Heart left ventricle (tissue), 16 donors: ENCODE measurements around the gene GPR183. TPM values are rescaled to one million over a fixed set of nuclear protein-coding genes. Genes with fewer than 3 reads are reported as not detected.

Source experiments
- ATAC-seq, 4 donors: fragments of 200-7000 bp; cut with Tn5 transposase; one replicate each; pipeline ENCODE4 v1.9.1; 2020 to 2022; ENCODE audit warnings: moderate library complexity in 4 of 4, mild to moderate bottlenecking in 3 of 4, moderate number of reproducible peaks in 1 of 4
- DNase-seq, 5 donors: peaks; one replicate each; pipeline ENCODE4 v3.0.0-alpha.2; 2020
- H3K27ac ChIP-seq, 12 donors: fragments of 200-600 bp; sonication (generic) in 4 of 12; one replicate each; pipeline versions ENCODE4 v1.5.0 to v1.8.0; 2016 to 2022; ENCODE audit warnings: mild to moderate bottlenecking in 2 of 12
- H3K27me3 ChIP-seq, 9 donors: fragments of 200-600 bp; sonication (generic) in 2 of 9; one replicate each; pipeline versions ENCODE4 v1.5.1 to v1.8.0; 2016 to 2022; ENCODE audit warnings: mild to moderate bottlenecking in 3 of 9
- H3K36me3 ChIP-seq, 9 donors: fragments of 200-600 bp; sonication (generic) in 2 of 9; one replicate each; pipeline versions ENCODE4 v1.5.0 to v1.8.0; 2018 to 2022; ENCODE audit warnings: mild to moderate bottlenecking in 2 of 9
- H3K4me1 ChIP-seq, 12 donors: fragments of 200-600 bp; sonication (generic) in 4 of 12; one replicate each; pipeline versions ENCODE4 v1.5.0 to v1.8.0; 2016 to 2022; ENCODE audit warnings: mild to moderate bottlenecking in 3 of 12
- H3K4me3 ChIP-seq, 12 donors: fragments of 200-600 bp; sonication (generic) in 4 of 12; one replicate each; pipeline versions ENCODE4 v1.5.0 to v1.8.0; 2017 to 2022; ENCODE audit warnings: mild to moderate bottlenecking in 9 of 12, moderate library complexity in 4 of 12
- H3K9me3 ChIP-seq, 12 donors: fragments of 200-600 bp; sonication (generic) in 4 of 12; one replicate each; pipeline versions ENCODE4 v1.5.0 to v1.8.0; 2016 to 2022; ENCODE audit warnings: mild to moderate bottlenecking in 1 of 12
- POLR2A ChIP-seq, 2 donors: fragments of 450-650 bp; IDR thresholded peaks; one replicate each; pipeline ENCODE4 v1.6.1; 2017; ENCODE audit warnings: antibody characterized with exemption in 2 of 2, mild to moderate bottlenecking in 2 of 2, moderate library complexity in 2 of 2
- WGBS, 4 donors: extraction: QIAGEN DNeasy Blood & Tissue Kit in 2 of 4; methylation state at CpG; one replicate each; pipeline versions ENCODE4 v1.1.5 to v1.1.7; 2013 to 2018; 5-methylcytosine and 5-hydroxymethylcytosine counted together
- intact Hi-C, 10 donors: fragments of 100-400 bp; cut with DNase I; formaldehyde crosslinking; loops; one replicate each; pipeline versions ENCODE4 v1.11.1 to v1.14.2; 2022
- polyA plus RNA-seq, 2 donors: library from polyadenylated mRNA; stranded (reverse); fragments of 200-250 nt; gene quantifications; one replicate each; pipeline ENCODE4 v1.2.3, GENCODE V29; 2013
- total RNA-seq, 9 donors: library from RNA; depleted of rRNA in 2 of 9; stranded (reverse); fragments of >200 nt in 2 of 9; fragmentation: NEBNext Ultra II Directional in 3 of 9; extraction: Animal tissue kit (Norgen Biotek cat#: 25700) in 3 of 9; gene quantifications; one replicate each; pipeline versions ENCODE4 v1.1.0 to v1.2.4, GENCODE V29; 2016 to 2023
- TF ChIP-seq, protein P1 (sequence below), 12 donors: fragments of 200-600 bp; sonication (generic) in 4 of 12; IDR thresholded peaks; one replicate each; pipeline versions ENCODE4 v1.5.0 to v1.8.0; 2018 to 2022; ENCODE audit warnings: antibody characterized with exemption in 12 of 12, mild to moderate bottlenecking in 5 of 12
- donor health status: ischemic (EF 13 %, LVEDD 7.1; RV severe dilation, severe dysfunction).
- donor health status: healthy with polysubstance abuse.
- donor health status: DM: no; HTN: yes; CAD: no.
- donor health status: DM: no; HTN: no; CAD: no.
- donor health status: ischemic (EF 25% LVEDD 6.9; RV normal size, moderate dysfunction).
- donor health status: ischemic (EF 25% LVEDD 5.7; RV mildly dilated, moderate dysfunction).
- donor health status: healthy.
- donor health status: DM: yes; HTN: yes; CAD: no.
- donor health status: ischemic (EF 35%, LVEDD 5.7; RV mildly dilated, moderate dysfunction).
- donor health status: nonischemic (EF 11% LVEDD 7.7; RV severe dilation, severe dysfunction).
- donor health status: DM: yes; HTN: yes; CAD: no.
- donor health status: PGD.
- donor health status: ischemic (EF 29% LVEDD 5.4; RV normal size, mild dysfunction).
- donor health status: nonischemic (EF 23%, LVEDD 6.1; RV moderate dilation, normal function).

Gene GPR183
- total and polyA plus RNA-seq, 11 donors: 0.69 to 7.6 (median 1.5) TPM

DNA sequence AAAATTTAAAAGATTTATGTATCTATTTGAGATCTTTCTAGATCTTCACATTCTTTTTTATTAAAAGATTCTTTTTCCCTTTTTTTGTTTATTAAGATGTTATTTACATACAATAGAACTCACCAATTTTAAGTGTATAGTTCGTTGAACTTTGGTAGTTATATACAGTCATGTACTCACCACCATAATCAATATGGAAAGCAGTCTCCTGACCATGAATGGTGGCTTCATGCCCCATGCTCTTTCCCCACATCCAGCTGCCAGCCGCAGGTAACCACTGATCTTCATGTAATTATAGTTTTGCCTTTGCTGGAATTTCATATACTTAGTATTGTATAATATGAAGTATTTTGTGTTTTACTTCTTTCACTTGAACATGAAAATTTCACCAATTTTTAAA lies 20.6 kb upstream of the GPR183 start:
- no peak overlapping the region for H3K27ac ChIP-seq
- DNase-seq: no peak
- TF ChIP-seq POLR2A (IDR thresholded peaks at IDR 0.05): no peak
- TF ChIP-seq, protein P1, sequence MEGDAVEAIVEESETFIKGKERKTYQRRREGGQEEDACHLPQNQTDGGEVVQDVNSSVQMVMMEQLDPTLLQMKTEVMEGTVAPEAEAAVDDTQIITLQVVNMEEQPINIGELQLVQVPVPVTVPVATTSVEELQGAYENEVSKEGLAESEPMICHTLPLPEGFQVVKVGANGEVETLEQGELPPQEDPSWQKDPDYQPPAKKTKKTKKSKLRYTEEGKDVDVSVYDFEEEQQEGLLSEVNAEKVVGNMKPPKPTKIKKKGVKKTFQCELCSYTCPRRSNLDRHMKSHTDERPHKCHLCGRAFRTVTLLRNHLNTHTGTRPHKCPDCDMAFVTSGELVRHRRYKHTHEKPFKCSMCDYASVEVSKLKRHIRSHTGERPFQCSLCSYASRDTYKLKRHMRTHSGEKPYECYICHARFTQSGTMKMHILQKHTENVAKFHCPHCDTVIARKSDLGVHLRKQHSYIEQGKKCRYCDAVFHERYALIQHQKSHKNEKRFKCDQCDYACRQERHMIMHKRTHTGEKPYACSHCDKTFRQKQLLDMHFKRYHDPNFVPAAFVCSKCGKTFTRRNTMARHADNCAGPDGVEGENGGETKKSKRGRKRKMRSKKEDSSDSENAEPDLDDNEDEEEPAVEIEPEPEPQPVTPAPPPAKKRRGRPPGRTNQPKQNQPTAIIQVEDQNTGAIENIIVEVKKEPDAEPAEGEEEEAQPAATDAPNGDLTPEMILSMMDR (IDR thresholded peaks at IDR 0.05): no peak
- ATAC-seq: no peak
- no peaks in the 10 kb centered on the region for H3K9me3 ChIP-seq
- 98 to 100% (median 99%) methylated on average over 2 of the region's 2 CpGs for WGBS, 4 donors
- intact Hi-C loops: no loop called here
- H3K27me3 ChIP-seq: no peaks in the 10 kb centered on the region
- peaks cover 0 to 47% (median 0%) of the 10 kb centered on the region in 12 donors for H3K4me1 ChIP-seq
- H3K4me3 ChIP-seq: no peak overlapping the region
- H3K36me3 ChIP-seq: peaks cover 0 to 51% (median 9%) of the 10 kb centered on the region in 9 donors

DNA sequence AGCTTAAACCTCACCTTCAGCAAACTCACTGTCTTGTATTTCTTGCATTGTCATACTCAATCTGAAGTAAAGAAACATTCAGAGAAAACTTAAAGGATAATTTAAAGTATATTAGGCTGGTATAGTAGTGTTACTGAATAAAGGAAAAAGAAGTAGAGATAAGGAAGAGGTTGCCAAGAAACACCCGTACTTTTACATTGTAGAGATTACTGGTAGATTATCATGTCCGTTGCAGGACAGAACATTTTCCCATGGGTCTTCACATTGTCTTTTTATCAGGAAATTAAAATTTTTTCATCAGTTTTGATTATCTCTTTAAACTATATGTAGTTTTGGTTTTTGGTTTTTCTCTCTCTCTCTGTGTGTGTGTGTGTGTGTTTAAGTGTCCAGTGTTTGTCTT lies 19.9 kb upstream of the GPR183 start:
- ATAC-seq (no peak), DNase-seq (no peak)
- H3K4me3 ChIP-seq: no peak overlapping the region
- no peaks in the 10 kb centered on the region for H3K27me3 ChIP-seq
- TF ChIP-seq, protein P1 (IDR thresholded peaks at IDR 0.05): no peak
- TF ChIP-seq POLR2A (IDR thresholded peaks at IDR 0.05): no peak
- no peaks in the 10 kb centered on the region for H3K9me3 ChIP-seq
- intact Hi-C loops: no loop called here
- H3K36me3 ChIP-seq: peaks cover 0 to 52% (median 9%) of the 10 kb centered on the region in 9 donors
- peaks cover 0 to 47% (median 0%) of the 10 kb centered on the region in 12 donors for H3K4me1 ChIP-seq
- 54 to 70% (median 63%) methylated on average over 2 of the region's 2 CpGs for WGBS, 4 donors
- H3K27ac ChIP-seq: no peak overlapping the region

DNA sequence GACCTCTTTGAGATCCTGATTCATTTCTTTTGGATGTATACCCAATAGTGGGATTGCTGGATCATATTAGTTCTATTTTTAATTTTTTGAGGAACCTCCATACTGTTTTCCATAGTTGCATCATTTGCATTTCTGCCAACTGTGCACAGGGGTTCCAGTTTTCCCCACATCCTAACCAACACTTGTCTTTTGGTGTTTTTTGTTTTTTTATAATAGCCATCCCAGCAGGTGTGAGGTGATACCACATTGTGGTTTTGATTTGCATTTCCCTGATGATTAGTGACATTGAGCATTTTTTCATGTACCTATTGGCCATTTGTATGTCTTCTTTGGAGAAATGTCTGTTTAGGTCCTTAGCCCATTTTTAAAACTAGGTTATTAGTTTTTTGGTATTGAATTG lies 18.8 kb upstream of the GPR183 start:
- intact Hi-C loops: no loop called here
- no peak for ATAC-seq
- Histone ChIP-seq H3K4me3 (no peak overlapping the region), H3K27me3 (no peaks in the 10 kb centered on the region), H3K36me3 (peaks cover 0 to 50% (median 9%) of the 10 kb centered on the region in 9 donors), H3K9me3 (no peaks in the 10 kb centered on the region), H3K27ac (no peak overlapping the region), H3K4me1 (peaks cover 0 to 55% (median 3%) of the 10 kb centered on the region in 12 donors)
- TF ChIP-seq, protein P1 (IDR thresholded peaks at IDR 0.05): no peak
- no peak for TF ChIP-seq POLR2A (IDR thresholded peaks at IDR 0.05)
- no peak for DNase-seq

DNA sequence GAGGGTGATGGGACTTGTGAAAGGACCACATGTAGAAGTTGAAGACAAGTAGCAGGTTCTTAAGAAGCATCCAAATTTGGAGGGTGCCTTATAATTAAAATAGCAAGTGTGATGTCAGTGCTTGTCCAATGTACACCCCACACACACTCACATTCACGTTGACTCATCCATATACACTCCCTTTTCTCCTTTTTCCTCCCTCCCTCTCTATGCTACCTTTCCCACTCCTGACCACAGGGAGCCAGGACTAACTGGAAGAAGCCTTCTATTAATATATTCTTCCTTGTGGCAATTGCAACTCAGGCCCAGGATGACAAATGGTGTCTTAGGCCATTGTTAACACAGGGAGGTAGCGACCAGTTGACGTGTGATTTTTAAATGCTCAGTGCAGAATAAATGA lies 16.3 kb upstream of the GPR183 start:
- peaks cover 0 to 70% (median 5%) of the 10 kb centered on the region in 12 donors for H3K4me1 ChIP-seq
- ATAC-seq (no peak), DNase-seq (no peak)

More for the DNA sequence above, 16.3 kb upstream of the GPR183 start:
- Histone ChIP-seq H3K27ac (peak overlapping the region in 1 of 12 donors; percentile 89), H3K4me3 (no peak overlapping the region), H3K9me3 (no peaks in the 10 kb centered on the region), H3K36me3 (peaks cover 0 to 52% (median 9%) of the 10 kb centered on the region in 9 donors), H3K27me3 (no peaks in the 10 kb centered on the region)
- WGBS, 4 donors: 65 to 94% (median 72%) methylated on average over 3 of the region's 3 CpGs
- TF ChIP-seq, protein P1 (IDR thresholded peaks at IDR 0.05): no peak
- no peak for TF ChIP-seq POLR2A (IDR thresholded peaks at IDR 0.05)
- intact Hi-C loops: no loop called here
